T-helper 2 cell treated with Interferon-gamma antibody and Interleukin-4, amounts not matched to agents 100 ng/mL and 5 ng/mL, for 36 hours (primary cell): ENCODE measurements around the gene NOC4L. TPM values are rescaled to one million over a fixed set of nuclear protein-coding genes. Genes with fewer than 3 reads are reported as not detected.
"Not testable (repeated sequence)": the region's sequence is repeated elsewhere in the genome, so short reads cannot be mapped to it uniquely, and the experiment has no call there.

Source experiments
- intact Hi-C: fragments of 100-400 bp; cut with micrococcal nuclease; formaldehyde crosslinking; loops from one replicate; pipeline ENCODE4 v1.15.1; 2023
- total RNA-seq: library from RNA; stranded (reverse); gene quantifications from 2 replicates; pipeline ENCODE4 v1.2.3, GENCODE V29; 2022

Gene NOC4L
- total RNA-seq, 1 donor from 2014 or later, result 33.5 TPM

DNA sequence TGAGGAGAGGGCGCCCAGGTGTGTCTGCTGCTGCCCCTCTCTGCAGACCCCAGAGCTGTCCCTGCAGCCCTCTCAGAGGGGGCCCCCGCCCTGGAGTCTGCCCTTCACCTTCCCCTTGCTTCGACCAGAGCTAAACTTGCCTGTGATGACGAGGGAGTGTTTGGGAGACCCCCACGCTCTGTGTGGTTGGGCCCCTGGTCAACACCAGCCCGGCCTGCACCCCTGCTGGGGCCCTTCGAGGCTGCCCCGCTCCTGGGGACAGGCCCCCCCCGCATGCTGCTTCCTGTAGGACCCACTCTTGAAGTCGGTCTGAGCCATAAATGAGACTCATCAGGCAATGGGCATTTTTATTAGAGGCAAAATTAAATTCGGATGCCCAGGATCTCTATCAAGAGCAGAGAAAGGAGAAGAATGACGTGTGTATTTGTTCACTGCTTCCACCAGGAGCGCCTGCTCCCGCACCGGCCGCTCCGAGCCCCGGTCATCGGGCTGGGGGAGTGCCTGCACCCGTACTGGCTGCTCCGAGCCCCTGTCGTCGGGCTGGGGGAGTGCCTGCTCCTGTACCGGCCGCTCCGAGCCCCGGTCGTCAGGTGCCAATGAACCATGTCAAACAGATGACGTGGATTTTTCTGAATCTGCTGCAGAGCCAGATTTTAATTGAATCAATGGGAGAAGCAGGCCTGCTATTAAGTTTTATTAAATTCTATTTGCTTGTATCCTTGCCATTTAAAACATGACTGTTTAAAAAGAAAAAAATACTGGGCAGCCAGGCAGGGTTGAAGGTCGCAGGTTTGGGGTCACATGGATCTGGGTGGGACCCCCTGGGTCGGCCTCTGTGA is 47.7 kb downstream of the NOC4L start:
- intact Hi-C loops, result no loop called here

- intact Hi-C loops, result no loop called here
Measured at GRCh38 chr12:132194056-132194455, 49.8 kb downstream of the NOC4L start.

GRCh38 chr12:132194556-132194955 is 50.3 kb downstream of the NOC4L start:
- intact Hi-C loops, result no loop called here

DNA sequence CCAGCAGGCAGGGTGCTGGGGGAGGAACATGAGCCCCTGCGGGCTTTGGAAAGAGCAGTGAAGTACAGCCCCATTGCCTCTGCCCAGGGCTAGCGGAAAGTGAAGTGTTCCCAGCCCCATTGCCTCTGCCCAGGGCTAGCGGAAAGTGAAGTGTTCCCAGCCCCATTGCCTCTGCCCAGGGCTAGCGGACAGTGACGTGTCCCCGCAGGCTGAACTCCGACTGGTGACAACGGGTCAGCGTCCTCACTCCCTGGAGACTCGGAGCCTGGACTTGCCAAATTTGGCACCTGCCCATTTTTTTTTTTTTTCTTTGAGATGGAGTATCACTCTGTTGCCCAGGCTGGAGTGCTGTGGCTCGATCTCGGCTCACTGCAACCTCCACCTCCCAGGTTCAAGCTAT is 51.0 kb downstream of the NOC4L start:
- intact Hi-C loops, result not testable (repeated sequence)

GRCh38 chr12:132196038-132196872 is 52.0 kb downstream of the NOC4L start:
- intact Hi-C loops, result no loop called here

- intact Hi-C loops, result no loop called here
Measured at GRCh38 chr12:132196873-132197390, 52.7 kb downstream of the NOC4L start.

DNA sequence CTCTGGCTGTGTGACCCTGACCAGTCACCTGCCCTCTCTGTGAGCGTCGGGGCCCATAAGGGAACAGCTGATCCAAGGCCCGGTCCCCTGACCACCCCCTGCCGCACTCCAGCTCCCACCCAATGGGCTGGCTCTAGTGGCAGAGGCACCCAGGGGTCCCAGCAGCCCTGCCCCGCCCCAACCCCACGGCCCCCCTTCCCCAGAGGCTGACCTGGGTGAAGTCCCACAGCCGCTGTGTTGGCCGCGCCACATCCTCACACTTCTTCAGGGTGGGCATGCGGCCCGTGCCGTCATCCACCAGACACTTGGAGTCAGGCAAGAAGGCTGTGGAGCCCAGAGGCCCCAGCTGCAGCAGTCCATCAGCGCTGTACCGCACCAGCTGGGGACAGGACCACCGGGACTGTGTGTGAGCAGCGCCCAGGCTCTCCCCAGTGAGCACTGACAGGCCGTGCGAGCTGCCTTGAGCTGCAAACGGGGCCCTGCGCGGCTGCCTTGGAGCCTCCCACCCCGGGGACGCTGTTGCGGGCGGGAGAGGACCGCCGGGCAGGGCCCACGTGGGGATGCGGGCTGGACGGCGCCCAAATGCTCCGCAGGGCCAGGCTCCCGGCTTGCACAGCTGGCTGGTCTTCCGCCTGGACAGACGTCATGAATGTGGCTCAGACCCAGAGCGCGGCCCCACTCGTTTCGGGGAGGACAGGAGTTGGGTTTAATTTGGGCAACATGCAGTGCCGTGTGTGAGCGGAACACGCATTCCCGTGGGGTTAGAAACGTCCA is 53.5 kb downstream of the NOC4L start:
- intact Hi-C loops, result no loop called here

GRCh38 chr12:132199101-132199500 is 54.8 kb downstream of the NOC4L start:
- intact Hi-C loops, result no loop called here

GRCh38 chr12:132199526-132200319 is 55.5 kb downstream of the NOC4L start:
- intact Hi-C loops, result no loop called here

GRCh38 chr12:132200800-132201199 is 56.5 kb downstream of the NOC4L start:
- intact Hi-C loops, result no loop called here

GRCh38 chr12:132201391-132202120 is 57.3 kb downstream of the NOC4L start:
- intact Hi-C loops, result no loop called here

Other genes starting within 250 kb of the NOC4L start
- 21.3 and 24.1 TPM in 2 replicates for gene ULK1, start 249.8 kb upstream of the NOC4L start, total RNA-seq
- gene PUS1, start 215.2 kb upstream of the NOC4L start, total RNA-seq, result 68.3 and 69.5 TPM in 2 replicates
- gene EP400, start 194.5 kb upstream of the NOC4L start, total RNA-seq, result 56.4 and 58.6 TPM in 2 replicates
- 35.0 and 35.2 TPM in 2 replicates for gene DDX51, start 138 bp upstream of the NOC4L start, total RNA-seq
- gene GALNT9, start 185.1 kb downstream of the NOC4L start, total RNA-seq, result not detected in 2 replicates